HG03442 (cell line): ENCODE results near the gene STAG1.
"Not testable (repeated sequence)": the region's sequence is repeated elsewhere in the genome, so short reads cannot be mapped to it uniquely, and the experiment has no call there.

Experiments used
- ATAC-seq: cut with Tn5 transposase; IDR thresholded peaks from one replicate; pipeline ENCODE4 v1.9.1; 2021; ENCODE audit warnings: mild to moderate bottlenecking, moderate library complexity; ENCODE audit not compliant: unreplicated experiment

Gene STAG1

DNA sequence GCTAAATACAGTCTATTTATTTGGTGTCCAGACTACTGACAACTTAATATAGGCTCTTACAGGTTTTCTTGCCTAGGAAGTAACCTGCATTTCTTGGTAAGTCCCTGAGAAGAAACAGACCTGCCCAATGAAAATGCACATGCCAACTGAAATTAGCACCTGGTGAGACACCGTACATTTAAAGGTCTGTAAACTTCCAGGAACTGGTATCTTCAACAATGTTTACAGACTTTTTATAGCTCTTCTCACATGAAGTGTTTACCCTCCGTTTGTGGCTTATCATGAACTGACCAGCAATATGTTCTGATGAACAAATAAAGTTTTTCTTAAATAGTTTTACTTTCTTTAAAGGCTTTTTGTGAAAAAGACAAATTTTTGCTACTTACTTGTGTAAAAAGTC lies 408.7 kb downstream of the STAG1 start:
- ATAC-seq = no peak

DNA sequence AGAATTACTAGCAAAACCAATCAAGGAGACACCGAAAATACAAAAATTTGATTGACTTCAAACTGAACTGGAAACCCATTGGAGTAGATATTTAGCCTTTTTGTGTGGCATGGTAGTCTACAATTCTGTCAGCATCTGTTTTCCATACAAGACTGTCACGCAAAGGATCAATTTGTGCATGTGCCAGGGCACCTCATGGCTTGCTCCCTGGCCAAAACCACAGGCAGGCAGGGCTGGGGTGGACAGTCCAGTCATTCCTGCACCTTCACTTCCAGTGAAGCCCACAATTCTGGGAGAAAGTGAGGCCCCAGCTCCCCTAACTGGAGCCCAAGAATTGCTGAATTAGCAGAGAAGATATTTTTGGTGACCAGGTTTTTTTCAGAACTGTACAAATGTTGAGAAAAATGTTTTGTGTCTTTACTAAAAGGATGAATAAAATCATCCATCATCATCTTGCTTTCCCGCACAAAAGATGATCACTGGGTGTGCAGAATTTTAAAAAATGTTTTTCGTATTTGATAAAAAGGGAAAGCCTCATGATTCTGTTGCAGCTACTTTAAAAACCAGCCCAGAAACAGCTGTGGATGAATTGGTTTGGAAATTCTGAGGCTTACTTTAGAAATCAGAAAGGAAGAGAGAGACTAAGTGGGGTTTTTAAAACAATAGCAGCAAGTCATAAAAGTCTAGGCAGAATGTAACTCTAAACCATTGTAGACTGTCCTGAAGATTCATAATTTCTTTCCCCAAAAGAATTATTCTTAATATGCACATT lies 415.7 kb downstream of the STAG1 start:
- ATAC-seq = no peak

DNA sequence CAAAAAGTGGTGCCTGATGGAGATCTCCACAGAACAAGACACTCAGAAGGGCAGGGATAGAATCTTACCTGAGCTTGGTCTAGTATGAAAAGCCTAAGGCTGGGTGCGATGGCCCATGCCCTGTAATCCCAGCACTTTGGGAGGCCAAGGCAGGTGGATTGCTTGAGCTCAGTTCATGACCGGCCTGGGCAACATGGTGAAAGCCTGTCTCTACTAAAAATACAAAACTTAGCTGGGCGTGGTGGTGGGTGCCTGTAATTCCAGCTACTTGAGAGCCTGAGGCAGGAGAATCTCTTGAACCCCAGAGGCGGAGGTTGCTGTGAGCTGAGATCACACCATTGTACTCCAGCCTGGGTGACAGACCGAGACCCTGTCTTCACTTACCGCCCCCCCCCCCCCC lies 417.5 kb downstream of the STAG1 start:
- not testable (repeated sequence) for ATAC-seq

DNA sequence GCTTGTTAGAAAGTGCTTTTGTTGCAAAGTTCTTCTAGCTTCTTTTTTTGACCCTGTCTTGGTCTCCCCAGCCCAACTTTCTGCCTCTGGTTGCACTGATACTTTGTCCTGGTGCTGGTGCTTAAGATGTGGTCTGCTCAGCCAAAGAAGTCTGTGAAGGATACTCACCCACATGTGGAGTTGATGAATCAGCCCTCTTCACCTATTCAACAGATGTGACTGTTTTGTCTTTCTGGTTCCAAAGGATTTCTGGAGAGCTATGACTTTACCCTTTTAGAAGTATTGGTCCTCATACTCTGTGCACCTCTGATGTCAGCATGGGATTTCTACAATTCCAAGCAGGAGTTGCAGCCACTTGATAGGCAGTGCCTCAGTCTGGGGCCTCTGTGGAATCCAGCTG lies 418.0 kb downstream of the STAG1 start:
- ATAC-seq = no peak

DNA sequence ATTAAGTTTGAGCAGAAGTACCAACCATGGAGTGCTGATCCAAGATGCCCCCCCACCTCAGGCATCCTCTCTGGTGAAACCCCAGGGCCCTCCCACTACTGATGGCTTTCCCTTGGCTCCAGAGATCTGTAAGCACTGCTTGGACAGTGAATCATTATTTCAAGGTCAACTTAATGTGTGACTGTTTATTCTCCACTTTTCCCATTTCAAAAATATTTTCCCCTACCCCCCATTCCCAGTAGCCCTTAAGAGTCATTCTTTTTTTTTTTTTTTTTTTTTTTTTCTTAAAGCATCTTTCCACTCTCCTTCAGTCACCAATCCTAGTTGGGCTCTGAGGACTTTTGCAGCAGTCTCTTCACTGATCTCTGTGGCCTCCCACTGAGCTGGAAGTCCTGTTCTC lies 419.4 kb downstream of the STAG1 start:
- ATAC-seq = no peak

DNA sequence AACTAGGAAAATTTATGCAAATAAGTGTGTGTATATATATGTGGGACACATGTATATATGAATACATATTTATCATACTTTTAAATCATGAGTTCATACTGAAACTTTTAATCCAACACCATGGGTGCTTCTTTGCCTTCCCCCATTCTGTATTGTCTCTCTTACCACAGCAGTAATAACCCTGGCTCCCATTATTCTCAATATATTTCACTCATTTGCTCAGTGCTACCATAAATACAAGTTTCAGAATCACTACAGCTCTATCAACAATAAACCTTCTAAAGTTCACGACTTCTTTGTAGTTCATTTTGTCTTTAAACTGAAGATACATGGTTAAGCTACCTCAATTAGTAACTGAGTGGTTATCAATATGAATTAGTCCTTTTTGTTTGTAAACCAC lies 419.9 kb downstream of the STAG1 start:
- ATAC-seq = no peak

DNA sequence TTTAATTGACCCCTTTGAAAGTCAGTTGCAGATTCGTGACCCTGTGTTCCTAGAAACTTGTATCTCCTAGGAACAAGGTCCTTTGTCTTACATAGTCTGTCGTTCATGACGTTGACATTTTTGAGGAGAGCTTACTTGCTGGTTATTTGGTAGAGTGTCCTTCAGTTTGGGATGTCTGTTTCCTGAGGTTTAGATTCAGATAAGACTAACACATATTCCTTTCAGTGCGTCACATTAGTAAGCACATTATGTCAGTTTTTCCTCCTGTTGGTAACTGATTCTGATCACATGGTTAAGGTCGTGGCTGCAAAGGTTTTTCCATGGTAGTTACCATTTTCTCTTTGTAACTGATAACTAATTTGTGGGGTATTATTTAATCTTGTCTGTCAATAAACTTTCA lies 421.3 kb downstream of the STAG1 start:
- no peak for ATAC-seq

DNA sequence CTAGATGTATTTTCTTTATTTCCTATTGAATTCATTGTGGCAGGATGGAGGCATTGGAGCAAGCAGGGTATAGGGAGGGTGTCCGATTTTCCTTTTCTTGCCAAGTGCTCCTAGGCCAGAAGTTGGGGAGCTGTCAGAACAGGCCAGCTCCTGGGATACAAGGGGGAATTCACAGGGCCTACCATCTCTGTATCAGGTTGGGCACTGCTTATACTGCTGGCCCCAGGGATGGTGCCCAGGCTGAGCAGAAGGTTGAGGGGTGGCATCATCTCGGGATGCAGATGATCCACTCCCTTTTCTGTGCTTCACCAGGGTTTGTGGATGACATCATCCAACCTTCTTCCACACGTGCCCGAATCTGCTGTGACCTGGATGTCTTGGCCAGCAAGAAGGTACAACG lies 422.6 kb downstream of the STAG1 start:
- no peak for ATAC-seq

DNA sequence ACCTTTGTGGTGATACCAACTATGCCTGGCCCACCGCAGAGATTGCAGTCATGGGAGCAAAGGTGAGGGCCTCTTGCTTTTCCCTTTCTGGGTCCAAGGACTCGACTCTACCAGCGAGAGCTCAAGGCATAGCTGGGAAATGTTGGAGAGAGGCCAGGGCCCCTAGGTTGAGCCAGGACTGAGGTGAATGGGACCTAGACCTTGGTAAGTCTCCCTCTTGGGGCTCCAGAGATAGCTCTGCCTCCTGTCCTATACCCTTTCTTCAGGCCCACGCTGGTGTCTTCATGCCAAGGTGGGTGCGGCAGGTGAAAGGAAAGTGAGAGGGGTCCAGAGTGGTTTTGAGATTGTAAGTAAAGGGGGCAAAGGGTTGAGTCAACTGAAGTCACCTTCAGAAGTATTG lies 424.5 kb downstream of the STAG1 start:
- no peak for ATAC-seq

DNA sequence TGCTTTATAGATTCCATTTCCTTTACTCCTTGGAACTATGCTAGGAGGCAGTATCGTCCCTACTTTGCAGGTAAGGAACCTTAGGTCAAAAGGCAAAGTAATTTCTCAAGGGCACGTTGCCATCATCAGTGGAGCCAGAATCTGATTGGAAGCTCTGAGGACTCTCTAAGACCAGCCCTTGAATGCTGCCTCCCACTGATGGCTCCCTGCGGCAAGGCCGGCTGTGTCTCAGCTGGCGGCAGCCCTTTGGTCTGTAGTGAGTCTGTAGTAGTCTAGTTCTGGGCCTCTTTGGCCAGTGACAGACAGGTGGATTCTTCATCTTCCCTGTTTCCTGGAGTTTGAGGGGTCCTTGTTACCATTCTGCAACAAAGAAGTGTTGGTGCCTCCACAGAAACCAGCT lies 425.9 kb downstream of the STAG1 start:
- ATAC-seq = no peak

DNA sequence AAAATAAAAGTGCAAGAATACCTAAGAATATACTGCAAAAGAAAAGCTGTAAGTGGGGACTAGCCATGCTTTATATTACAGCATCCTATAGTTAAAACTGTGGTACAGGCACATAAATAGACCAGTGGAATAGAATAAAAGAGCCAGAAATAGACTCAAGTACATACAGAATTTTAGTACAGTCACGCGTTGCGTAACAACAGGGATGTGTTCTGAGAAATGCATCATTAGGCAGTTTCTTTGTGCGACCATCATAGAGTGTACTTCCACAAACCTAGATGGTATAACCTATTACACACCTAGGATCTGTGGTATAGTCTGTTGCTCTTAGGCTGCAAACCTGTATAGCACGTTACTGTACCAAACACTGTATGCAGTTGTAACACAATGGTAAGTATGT lies 440.2 kb downstream of the STAG1 start:
- no peak for ATAC-seq

DNA sequence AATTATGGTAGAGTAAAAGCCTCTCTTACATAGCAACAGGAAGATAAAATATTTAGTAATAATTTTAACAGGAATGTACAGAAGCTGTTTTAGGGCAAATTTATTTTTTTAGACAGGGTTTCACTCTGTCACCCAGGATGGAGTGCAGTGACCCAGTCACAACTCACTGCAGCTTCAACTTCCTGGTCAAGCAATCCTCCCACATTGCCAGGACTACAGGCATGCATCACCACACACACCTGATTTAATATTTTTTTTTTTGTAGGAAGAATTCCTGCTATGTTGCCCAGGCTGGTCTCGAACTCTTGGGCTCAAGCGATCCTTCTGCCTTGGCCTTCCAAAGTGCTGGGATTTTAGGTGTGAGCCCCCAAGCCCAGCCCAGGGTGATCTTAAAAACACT lies 440.9 kb downstream of the STAG1 start:
- no peak for ATAC-seq

DNA sequence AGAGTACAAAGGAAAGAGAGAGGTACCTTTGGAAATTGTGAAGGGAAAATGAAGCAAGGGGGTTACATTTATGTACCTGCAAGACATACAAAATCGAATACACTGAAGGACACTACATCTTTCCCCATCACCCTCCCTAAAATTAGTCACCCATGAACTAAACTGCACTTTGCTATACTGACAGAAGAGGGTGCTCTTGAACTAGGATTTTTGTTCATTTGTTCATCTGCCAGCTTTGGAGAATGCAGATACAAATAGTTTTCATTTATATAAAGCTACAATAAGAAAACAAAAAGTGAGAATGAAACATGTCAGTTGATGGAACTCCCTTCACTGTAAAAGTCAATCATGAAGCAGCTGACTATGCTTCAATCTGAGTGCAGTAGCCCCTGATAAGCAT lies 446.3 kb downstream of the STAG1 start:
- ATAC-seq = no peak

DNA sequence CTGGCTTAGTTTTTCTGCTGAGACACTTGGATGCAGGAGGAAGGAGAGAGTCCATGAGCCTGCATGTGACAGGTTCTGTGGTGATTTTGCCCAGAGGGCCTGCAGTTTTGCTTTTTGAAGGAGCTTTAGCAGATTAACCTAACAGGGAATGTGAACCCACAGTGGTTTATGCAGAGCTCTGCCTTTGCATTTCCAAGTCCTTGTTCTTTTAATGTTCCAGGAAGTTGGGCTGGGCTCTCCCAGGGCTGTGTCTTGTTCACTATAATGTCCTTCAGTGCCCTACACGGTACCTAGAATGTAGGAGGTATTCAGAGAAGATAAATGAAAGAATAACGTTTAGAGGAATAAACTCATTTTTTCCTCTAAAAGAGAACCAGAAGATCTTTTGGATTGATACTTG lies 451.7 kb downstream of the STAG1 start:
- ATAC-seq = no peak

DNA sequence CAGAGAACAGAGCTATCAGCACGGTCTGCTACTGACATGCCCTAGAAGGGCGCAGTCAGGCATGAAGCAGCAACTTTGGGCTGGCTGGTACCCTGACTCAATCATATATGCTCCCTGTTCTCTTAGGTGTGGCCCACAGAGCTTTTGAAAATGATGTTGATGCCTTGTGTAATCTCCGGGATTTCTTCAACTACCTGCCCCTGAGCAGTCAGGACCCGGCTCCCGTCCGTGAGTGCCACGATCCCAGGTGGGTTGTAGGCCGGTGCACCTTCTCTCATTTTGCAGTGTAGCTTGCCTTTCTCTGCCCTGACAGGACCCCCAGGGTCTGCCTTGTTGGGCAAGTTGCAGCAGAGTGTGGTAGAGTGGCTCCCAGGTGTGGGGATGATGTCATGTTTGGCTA lies 454.4 kb downstream of the STAG1 start:
- no peak for ATAC-seq

DNA sequence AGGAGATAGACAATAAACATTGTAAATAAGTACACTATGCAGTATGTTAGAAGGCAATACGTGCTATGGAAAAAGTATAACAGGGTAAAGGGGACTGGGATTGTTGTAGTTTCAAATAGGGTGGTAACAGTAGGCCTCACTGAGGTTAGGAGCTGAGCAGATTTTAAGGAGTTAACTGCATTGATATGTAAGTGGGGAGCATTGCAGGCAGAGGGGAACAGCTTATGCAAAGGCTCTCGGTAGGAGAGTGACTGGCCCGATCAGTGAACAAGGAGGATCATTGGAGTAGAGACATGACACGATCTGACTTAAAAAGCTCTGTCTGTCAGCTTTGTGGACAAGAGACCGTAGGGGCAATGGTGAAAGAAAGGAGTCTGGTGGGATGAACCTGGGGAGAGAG lies 455.2 kb downstream of the STAG1 start:
- ATAC-seq = no peak

DNA sequence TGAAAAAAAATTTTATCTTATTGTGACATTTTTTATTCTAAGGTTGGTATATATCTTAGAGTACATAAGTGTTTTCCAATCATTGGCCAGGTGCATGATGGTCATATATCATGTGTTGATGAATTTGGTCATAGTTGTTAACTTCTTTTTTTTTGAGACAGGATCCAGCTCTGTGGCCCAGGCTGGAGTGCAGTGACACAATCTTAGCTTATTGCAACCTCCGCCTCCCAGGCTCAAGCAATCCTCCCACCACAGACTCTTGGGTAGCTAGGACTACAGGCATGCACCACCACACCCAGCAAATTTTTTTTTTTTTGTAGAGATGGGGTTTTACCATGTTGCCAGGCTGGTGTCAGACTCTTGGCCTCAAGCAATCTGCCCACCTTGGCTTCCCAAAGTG lies 458.0 kb downstream of the STAG1 start:
- ATAC-seq = no peak

DNA sequence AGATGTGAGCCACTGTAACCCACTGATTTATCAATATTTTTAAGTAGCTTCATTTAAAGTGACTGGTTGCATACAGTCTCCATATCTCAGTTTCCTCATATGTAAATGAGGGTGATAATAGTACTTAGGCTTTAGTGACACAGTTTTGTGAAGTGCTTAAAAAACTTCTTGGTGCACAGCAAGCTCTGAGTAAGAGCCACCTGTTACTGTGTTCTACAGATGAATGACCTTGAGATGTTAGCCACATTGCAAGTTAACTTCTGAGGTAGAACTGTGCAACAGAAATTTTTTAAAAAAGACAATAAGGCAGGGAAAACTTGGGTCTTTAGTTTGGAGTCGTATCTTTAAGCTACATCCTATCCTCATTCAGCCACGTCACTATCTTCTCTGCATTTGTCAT lies 458.9 kb downstream of the STAG1 start:
- no peak for ATAC-seq

DNA sequence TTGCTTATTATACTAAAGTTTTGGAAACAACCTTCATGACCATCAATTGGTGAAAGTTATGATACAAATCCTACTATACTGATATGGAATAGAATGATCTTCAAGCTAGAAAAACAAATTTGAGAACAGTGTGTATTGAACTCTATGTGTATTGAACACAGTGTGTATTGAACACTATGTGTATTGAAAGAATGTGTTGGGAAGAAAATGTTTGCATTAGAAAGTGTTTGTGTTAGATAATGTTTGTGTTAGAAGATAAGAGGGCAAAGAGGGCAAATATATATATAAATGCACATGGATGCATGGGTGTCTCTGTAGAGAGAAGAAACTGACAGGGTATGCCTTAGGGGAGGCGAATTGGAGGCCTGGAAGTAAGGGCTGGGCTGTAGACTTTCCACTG lies 459.7 kb downstream of the STAG1 start:
- ATAC-seq = no peak

DNA sequence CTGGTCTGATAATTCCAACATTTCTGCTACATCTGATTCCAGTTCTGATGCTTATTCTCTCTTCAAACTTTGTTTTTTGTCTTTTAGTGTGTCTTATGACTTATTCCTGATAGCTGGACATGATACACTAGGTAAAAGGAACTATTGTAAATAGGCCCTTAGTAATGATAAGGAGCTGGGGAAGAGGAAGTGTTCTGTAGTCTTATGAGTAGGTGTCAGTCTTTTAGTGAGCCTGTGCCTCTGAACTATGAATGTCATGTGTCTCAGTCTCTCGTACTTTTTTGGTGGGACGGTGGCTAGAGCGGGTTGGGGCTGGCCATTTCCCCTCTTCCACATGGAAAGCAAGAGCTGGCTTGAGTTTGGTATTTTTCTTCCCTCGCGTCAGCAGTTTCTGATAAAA lies 460.9 kb downstream of the STAG1 start:
- no peak for ATAC-seq
